Measurements from ENCODE around the gene TMBIM1.

GRCh38 chr2:218327451-218328210 lies 35.3 kb upstream of the TMBIM1 start:
- TF ChIP-seq CTCF (IDR thresholded peaks at IDR 0.05; ENCODE audit: low read length) (no peak), EZH2 (optimal IDR thresholded peaks at IDR 0.05; ENCODE audit: low read depth, low read length) (no peak), EZH2phosphoT487 (IDR thresholded peaks at IDR 0.05; ENCODE audit: low read length) (no peak)

Data from MM.1S (cell line).